Measurements from ENCODE around the gene ZFP90.

The ZFP90 gene

DNA sequence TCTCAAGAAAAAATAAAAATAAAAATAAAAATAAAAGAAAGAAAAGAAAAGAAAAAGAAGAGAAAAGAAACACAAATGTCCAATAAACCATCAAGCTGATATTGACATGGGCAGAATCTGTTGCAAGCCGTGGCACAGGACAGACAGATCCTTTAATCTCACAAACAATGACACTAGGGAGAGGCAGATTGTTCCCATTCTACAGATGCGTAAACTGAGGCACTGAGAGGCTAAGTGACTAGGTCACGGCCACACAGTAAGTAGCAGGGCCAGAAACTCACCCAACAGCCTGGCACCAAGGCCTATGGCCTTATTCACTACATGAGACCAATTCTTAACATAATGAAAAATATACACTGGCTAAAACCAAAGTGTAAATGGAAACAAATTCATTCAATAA lies 28.3 kb upstream of the ZFP90 start:
- Histone ChIP-seq H3K27me3 (ENCODE audit: insufficient read depth, low read length) (peaks cover 3% of the 10 kb centered on the region), H3K9me3 (ENCODE audit: insufficient read depth, low read depth, low read length) (no peaks in the 10 kb centered on the region), H3K4me3 (ENCODE audit: low read depth, low read length) (peak overlapping the region; percentile 52), H3K23ac (ENCODE audit: low read length) (no peak overlapping the region), H2BK5ac (ENCODE audit: low read depth, low read length, poor library complexity) (no peak overlapping the region), H3K36me3 (ENCODE audit: control insufficient read depth in 1 of 2, insufficient read depth in 2 of 2, low read length in 2 of 2) (no peaks in the 10 kb centered on the region), H3K14ac (ENCODE audit: low read length) (no peak overlapping the region), H4K8ac (ENCODE audit: low read depth, low read length) (no peak overlapping the region), H3K9ac (ENCODE audit: low read length) (no peak overlapping the region), H2BK120ac (ENCODE audit: insufficient read depth, low read length, poor library complexity) (no peak overlapping the region), H2AK5ac (ENCODE audit: low read length) (no peak overlapping the region), H3K18ac (ENCODE audit: low read length) (no peak overlapping the region), H2AFZ (ENCODE audit: insufficient read depth, low read length, poor library complexity) (no peak overlapping the region), H4K91ac (ENCODE audit: low read depth, low read length) (no peak overlapping the region), H2BK12ac (ENCODE audit: low read length) (no peak overlapping the region), H3K27ac (ENCODE audit: low read depth, low read length) (no peak overlapping the region), H3K79me1 (ENCODE audit: low read length) (no peaks in the 10 kb centered on the region), H3K79me2 (ENCODE audit: control insufficient read depth, insufficient read depth, low read length, poor library complexity) (no peaks in the 10 kb centered on the region), H3K4ac (ENCODE audit: low read depth, low read length) (no peak overlapping the region), H3K4me1 (ENCODE audit: control insufficient read depth in 1 of 2, insufficient read depth in 2 of 2, low read length in 2 of 2) (peaks cover 0 to 4% of the 10 kb centered on the region in 2 experiments), H4K12ac (ENCODE audit: low read depth, low read length) (no peak overlapping the region), H3K4me2 (ENCODE audit: low read length) (no peak overlapping the region)
- WGBS (ENCODE audit: extremely low coverage, insufficient coverage, insufficient read length), result no CpG with 5 or more reads among the region's 3 CpGs
- no peak for DNase-seq

DNA sequence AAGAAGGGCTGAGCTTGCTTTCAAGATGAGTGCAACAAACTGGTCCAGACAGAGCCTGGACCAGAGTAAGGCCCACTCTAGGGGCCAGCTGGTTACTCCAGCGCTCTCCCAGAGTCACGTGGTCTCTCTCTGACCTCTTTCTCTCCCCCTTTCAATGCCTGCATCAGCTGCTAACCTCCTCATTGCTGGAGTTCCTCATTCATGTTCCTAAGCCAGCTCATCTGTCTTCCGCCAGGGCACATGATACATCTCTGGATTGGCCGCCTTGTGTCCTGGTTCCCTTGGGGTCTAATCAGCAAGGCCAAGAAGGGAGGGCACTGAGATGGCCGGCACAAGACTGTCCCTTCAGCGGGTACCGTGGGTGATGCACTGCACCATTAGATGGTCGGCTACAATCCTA lies 26.9 kb upstream of the ZFP90 start:
- H4K12ac ChIP-seq (ENCODE audit: low read depth, low read length), result no peak overlapping the region
- no peak overlapping the region for H2BK12ac ChIP-seq (ENCODE audit: low read length)
- H3K79me1 ChIP-seq (ENCODE audit: low read length), result no peaks in the 10 kb centered on the region
- no peaks in the 10 kb centered on the region for H3K79me2 ChIP-seq (ENCODE audit: control insufficient read depth, insufficient read depth, low read length, poor library complexity)
- peaks cover 3% of the 10 kb centered on the region for H3K27me3 ChIP-seq (ENCODE audit: insufficient read depth, low read length)
- no peaks in the 10 kb centered on the region for H3K9me3 ChIP-seq (ENCODE audit: insufficient read depth, low read depth, low read length)
- H3K18ac ChIP-seq (ENCODE audit: low read length), result no peak overlapping the region
- no peak overlapping the region for H2BK5ac ChIP-seq (ENCODE audit: low read depth, low read length, poor library complexity)
- H3K23ac ChIP-seq (ENCODE audit: low read length), result no peak overlapping the region
- H2BK120ac ChIP-seq (ENCODE audit: insufficient read depth, low read length, poor library complexity), result no peak overlapping the region
- no peak overlapping the region for H3K27ac ChIP-seq (ENCODE audit: low read depth, low read length)
- H3K4me2 ChIP-seq (ENCODE audit: low read length), result no peak overlapping the region
- no peak for DNase-seq
- no peak overlapping the region for H4K8ac ChIP-seq (ENCODE audit: low read depth, low read length)
- H3K4me3 ChIP-seq (ENCODE audit: low read depth, low read length), result no peak overlapping the region
- no peak overlapping the region for H3K9ac ChIP-seq (ENCODE audit: low read length)
- peaks cover 0 to 4% of the 10 kb centered on the region in 2 experiments for H3K4me1 ChIP-seq (ENCODE audit: control insufficient read depth in 1 of 2, insufficient read depth in 2 of 2, low read length in 2 of 2)
- H2AK5ac ChIP-seq (ENCODE audit: low read length), result no peak overlapping the region
- H2AFZ ChIP-seq (ENCODE audit: insufficient read depth, low read length, poor library complexity), result no peak overlapping the region
- no CpG with 5 or more reads among the region's 8 CpGs for WGBS (ENCODE audit: extremely low coverage, insufficient coverage, insufficient read length)
- no peak overlapping the region for H3K14ac ChIP-seq (ENCODE audit: low read length)
- no peaks in the 10 kb centered on the region for H3K36me3 ChIP-seq (ENCODE audit: control insufficient read depth in 1 of 2, insufficient read depth in 2 of 2, low read length in 2 of 2)
- no peak overlapping the region for H4K91ac ChIP-seq (ENCODE audit: low read depth, low read length)
- H3K4ac ChIP-seq (ENCODE audit: low read depth, low read length), result no peak overlapping the region

DNA sequence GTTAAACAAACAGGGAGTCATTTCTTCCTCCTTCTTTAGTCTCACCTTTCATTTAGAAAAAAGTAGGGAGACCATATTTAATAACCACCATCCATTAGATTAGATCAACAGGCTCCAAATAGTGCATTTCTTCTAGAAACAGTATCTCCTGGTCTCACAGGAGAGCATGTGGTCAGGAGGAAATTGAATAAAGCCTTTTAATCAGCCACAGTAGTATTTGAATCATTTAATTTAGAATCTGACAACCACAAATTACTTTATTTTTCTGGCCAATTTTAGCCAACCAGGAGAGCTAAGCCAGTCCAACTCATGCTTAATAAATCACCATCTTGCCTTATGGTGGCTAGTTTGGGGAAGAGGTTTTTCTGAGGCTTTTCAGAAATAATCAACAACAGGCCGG lies 26.3 kb upstream of the ZFP90 start:
- Histone ChIP-seq H3K14ac (ENCODE audit: low read length) (no peak overlapping the region), H3K9me3 (ENCODE audit: insufficient read depth, low read depth, low read length) (peaks cover 2% of the 10 kb centered on the region), H4K91ac (ENCODE audit: low read depth, low read length) (no peak overlapping the region), H3K4ac (ENCODE audit: low read depth, low read length) (no peak overlapping the region), H2BK120ac (ENCODE audit: insufficient read depth, low read length, poor library complexity) (no peak overlapping the region), H3K4me1 (ENCODE audit: control insufficient read depth in 1 of 2, insufficient read depth in 2 of 2, low read length in 2 of 2) (peaks cover 0 to 4% of the 10 kb centered on the region in 2 experiments), H2BK5ac (ENCODE audit: low read depth, low read length, poor library complexity) (no peak overlapping the region), H3K18ac (ENCODE audit: low read length) (no peak overlapping the region), H2AFZ (ENCODE audit: insufficient read depth, low read length, poor library complexity) (no peak overlapping the region), H3K79me2 (ENCODE audit: control insufficient read depth, insufficient read depth, low read length, poor library complexity) (no peaks in the 10 kb centered on the region), H3K9ac (ENCODE audit: low read length) (no peak overlapping the region), H2BK12ac (ENCODE audit: low read length) (no peak overlapping the region), H3K23ac (ENCODE audit: low read length) (no peak overlapping the region), H3K27me3 (ENCODE audit: insufficient read depth, low read length) (peaks cover 3% of the 10 kb centered on the region), H4K12ac (ENCODE audit: low read depth, low read length) (no peak overlapping the region), H3K27ac (ENCODE audit: low read depth, low read length) (no peak overlapping the region), H3K36me3 (ENCODE audit: control insufficient read depth in 1 of 2, insufficient read depth in 2 of 2, low read length in 2 of 2) (no peaks in the 10 kb centered on the region), H4K8ac (ENCODE audit: low read depth, low read length) (no peak overlapping the region), H3K4me2 (ENCODE audit: low read length) (no peak overlapping the region), H3K4me3 (ENCODE audit: low read depth, low read length) (no peak overlapping the region), H2AK5ac (ENCODE audit: low read length) (no peak overlapping the region), H3K79me1 (ENCODE audit: low read length) (no peaks in the 10 kb centered on the region)
- no CpG with 5 or more reads among the region's 1 CpG for WGBS (ENCODE audit: extremely low coverage, insufficient coverage, insufficient read length)
- DNase-seq, result no peak

DNA sequence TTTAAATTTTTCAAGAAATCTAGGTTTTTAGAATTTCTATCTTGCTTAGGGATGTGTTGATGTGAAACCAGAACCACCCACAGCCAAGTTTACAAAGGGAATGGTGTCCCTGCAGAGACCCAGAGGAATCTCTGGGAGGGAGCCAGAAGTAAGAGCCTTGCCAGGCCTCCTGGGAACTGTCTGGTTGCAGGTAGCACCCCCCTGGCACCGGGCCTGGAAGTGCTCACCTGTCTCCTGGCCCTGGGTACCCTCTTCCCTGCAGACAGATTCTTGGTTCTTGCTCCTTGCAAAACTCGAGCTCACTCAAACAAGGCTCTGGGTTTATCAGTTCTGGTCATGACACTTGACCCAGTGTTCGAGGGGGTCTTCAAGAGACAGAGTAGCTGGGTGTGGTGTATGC lies 24.6 kb upstream of the ZFP90 start:
- H3K4me1 ChIP-seq (ENCODE audit: control insufficient read depth in 1 of 2, insufficient read depth in 2 of 2, low read length in 2 of 2), result peaks cover 0 to 4% of the 10 kb centered on the region in 2 experiments

More for the DNA sequence above, 24.6 kb upstream of the ZFP90 start:
- Histone ChIP-seq H3K23ac (ENCODE audit: low read length) (no peak overlapping the region), H3K79me2 (ENCODE audit: control insufficient read depth, insufficient read depth, low read length, poor library complexity) (no peaks in the 10 kb centered on the region), H2BK5ac (ENCODE audit: low read depth, low read length, poor library complexity) (no peak overlapping the region), H3K9ac (ENCODE audit: low read length) (no peak overlapping the region), H4K91ac (ENCODE audit: low read depth, low read length) (no peak overlapping the region), H3K14ac (ENCODE audit: low read length) (no peak overlapping the region), H3K9me3 (ENCODE audit: insufficient read depth, low read depth, low read length) (peaks cover 2% of the 10 kb centered on the region), H3K4me2 (ENCODE audit: low read length) (no peak overlapping the region), H2AK5ac (ENCODE audit: low read length) (no peak overlapping the region), H3K4me3 (ENCODE audit: low read depth, low read length) (no peak overlapping the region), H3K36me3 (ENCODE audit: control insufficient read depth in 1 of 2, insufficient read depth in 2 of 2, low read length in 2 of 2) (no peaks in the 10 kb centered on the region), H3K27ac (ENCODE audit: low read depth, low read length) (no peak overlapping the region), H3K79me1 (ENCODE audit: low read length) (no peaks in the 10 kb centered on the region), H2BK12ac (ENCODE audit: low read length) (no peak overlapping the region), H2AFZ (ENCODE audit: insufficient read depth, low read length, poor library complexity) (no peak overlapping the region), H4K12ac (ENCODE audit: low read depth, low read length) (no peak overlapping the region), H3K18ac (ENCODE audit: low read length) (no peak overlapping the region), H3K27me3 (ENCODE audit: insufficient read depth, low read length) (peaks cover 3% of the 10 kb centered on the region), H4K8ac (ENCODE audit: low read depth, low read length) (no peak overlapping the region), H3K4ac (ENCODE audit: low read depth, low read length) (no peak overlapping the region), H2BK120ac (ENCODE audit: insufficient read depth, low read length, poor library complexity) (no peak overlapping the region)
- DNase-seq, result no peak
- no CpG with 5 or more reads among the region's 3 CpGs for WGBS (ENCODE audit: extremely low coverage, insufficient coverage, insufficient read length)
